PC-3 (cell line): ENCODE data around the gene RABGGTA. TPM values are rescaled to one million over a fixed set of nuclear protein-coding genes. Genes with fewer than 3 reads are reported as not detected.
A peak's percentile ranks its signal among the peaks of the same experiment; 100 is the strongest.
"Not testable (repeated sequence)": the region's sequence is repeated elsewhere in the genome, so short reads cannot be mapped to it uniquely, and the experiment has no call there.

Experiments
- ATAC-seq: fragments of 200-7000 bp; cut with Tn5 transposase; 2 replicates; pipeline ENCODE4 v1.9.1; 2020; ENCODE audit warnings: mild to moderate bottlenecking, moderate library complexity
- BruUV-seq: library from RNA; stranded (reverse); fragments of 400-500 nt; replicated peaks from 2 replicates; lab custom pipeline; 2021; lab: Mats Ljungman, UMichigan
- CTCF ChIA-PET: fragments of 300-600 bp; sonication (Branson Sonifier 250); formaldehyde crosslinking; loops from one replicate; lab custom pipeline; 2022; ENCODE audit warnings: antibody characterized with exemption; lab: Charles Lee
- POLR2A ChIA-PET: fragments of 300-600 bp; sonication (Branson Sonifier 250); formaldehyde crosslinking; loops from one replicate; lab custom pipeline; 2022; ENCODE audit warnings: antibody characterized with exemption; ENCODE audit not compliant: unreplicated experiment; lab: Charles Lee
- DNase-seq: peaks from one replicate; pipeline ENCODE4 v3.0.0-alpha.2; 2015
- H2AFZ ChIP-seq: fragments of 300-600 bp; sonication (generic); 2 replicates; pipeline ENCODE4 v1.6.0; 2016; ENCODE audit warnings: antibody characterized with exemption, low read length
- H3F3A ChIP-seq: fragments of 300-600 bp; sonication (generic); one replicate; pipeline ENCODE4 v1.6.0; 2017; ENCODE audit warnings: antibody characterized with exemption, low read length, control low read depth, mild to moderate bottlenecking; ENCODE audit not compliant: unreplicated experiment
- H3K27ac ChIP-seq: fragments of 300-600 bp; sonication (generic); 2 replicates; pipeline ENCODE4 v1.5.1; 2016; ENCODE audit warnings: mild to moderate bottlenecking, low read length
- H3K27me3 ChIP-seq: fragments of 300-600 bp; sonication (generic); 2 replicates; pipeline ENCODE4 v1.6.1; 2016; ENCODE audit warnings: low read length, mixed read lengths
- H3K36me3 ChIP-seq: fragments of 300-600 bp; sonication (generic); 2 replicates; pipeline ENCODE4 v1.6.1; 2016; ENCODE audit warnings: low read depth, mixed run types, low read length, mixed read lengths
- H3K4me1 ChIP-seq: fragments of 300-600 bp; sonication (generic); 2 replicates; pipeline ENCODE4 v1.5.1; 2016; ENCODE audit warnings: low read length; ENCODE audit not compliant: insufficient read depth
- H3K4me2 ChIP-seq: fragments of 300-600 bp; sonication (generic); 2 replicates; pipeline ENCODE4 v1.6.0; 2016; ENCODE audit warnings: low read length
- H3K4me3 ChIP-seq: fragments of 300-600 bp; sonication (generic); 2 replicates; pipeline ENCODE4 v1.5.1; 2016; ENCODE audit warnings: mild to moderate bottlenecking, low read length, mixed read lengths
- H3K79me2 ChIP-seq: fragments of 300-600 bp; sonication (generic); 2 replicates; pipeline ENCODE4 v1.6.1; 2017; ENCODE audit warnings: low read length, mixed read lengths
- H3K9ac ChIP-seq: fragments of 300-600 bp; sonication (generic); 2 replicates; pipeline ENCODE4 v1.6.0; 2016; ENCODE audit warnings: mild to moderate bottlenecking, low read length
- H3K9me2 ChIP-seq: fragments of 300-600 bp; sonication (generic); replicated peaks from 2 replicates; pipeline ENCODE4 v1.6.1; 2016; ENCODE audit warnings: mixed run types, low read length, mixed read lengths
- H3K9me3 ChIP-seq: fragments of 300-600 bp; sonication (generic); 2 replicates; pipeline ENCODE4 v1.6.1; 2016; ENCODE audit warnings: low read length, mixed read lengths
- H4K20me1 ChIP-seq: fragments of 300-600 bp; sonication (generic); 2 replicates; pipeline ENCODE4 v1.6.1; 2016; ENCODE audit warnings: low read length, mixed read lengths
- CTCF ChIP-seq: fragments of 300-600 bp; sonication (generic); conservative IDR thresholded peaks from 2 replicates; pipeline ENCODE4 v1.5.1; 2017; ENCODE audit warnings: antibody characterized with exemption, low read depth, mild to moderate bottlenecking, low read length
- EZH2 ChIP-seq: fragments of 300-600 bp; sonication (generic); IDR thresholded peaks from one replicate; pipeline ENCODE4 v1.6.1; 2017; ENCODE audit warnings: antibody characterized with exemption, mild to moderate bottlenecking, low read length; ENCODE audit not compliant: unreplicated experiment
- EZH2phosphoT487 ChIP-seq: fragments of 300-600 bp; sonication (generic); IDR thresholded peaks from 2 replicates; pipeline ENCODE4 v1.6.1; 2018; ENCODE audit warnings: mild to moderate bottlenecking, antibody characterized with exemption, low read length, borderline replicate concordance
- intact Hi-C: fragments of 100-400 bp; cut with micrococcal nuclease; formaldehyde crosslinking; loops from 2 replicates; pipeline ENCODE4 v1.9.0; 2023
- total RNA-seq: library from RNA; depleted of rRNA; stranded (reverse); fragments of >200 nt; gene quantifications from 2 replicates; pipeline ENCODE4 v1.2.3, GENCODE V29; 2014

RABGGTA gene
- total RNA-seq, 1 experiment from 2014 or later: 39.2 TPM

- CTCF ChIA-PET: no interaction called here
- no peak overlapping the region for H3K4me2 ChIP-seq
- H3K4me1 ChIP-seq: peaks cover 23% of the 10 kb centered on the region
- H4K20me1 ChIP-seq: no peaks in the 10 kb centered on the region
- H3K27me3 ChIP-seq: no peaks in the 10 kb centered on the region
- no peaks in the 10 kb centered on the region for H3K9me3 ChIP-seq
- H2AFZ ChIP-seq: no peak overlapping the region
- H3K9me2 ChIP-seq: no peaks in the 10 kb centered on the region
- 0 out of 2 replicates have a peak, but pooled peaks cover 2% of the 10 kb centered on the region for H3K36me3 ChIP-seq
- BruUV-seq: no TSS peak
- no peak overlapping the region for H3K4me3 ChIP-seq
- H3F3A ChIP-seq: no peaks in the 10 kb centered on the region
- no peak for ATAC-seq
- DNase-seq: no peak
- intact Hi-C loops: no loop called here
- POLR2A ChIA-PET: no interaction called here
- no peak overlapping the region for H3K9ac ChIP-seq
- no peak for TF ChIP-seq CTCF
- TF ChIP-seq EZH2: no peak
- TF ChIP-seq EZH2phosphoT487: no peak
- H3K79me2 ChIP-seq: peaks cover 90% of the 10 kb centered on the region
- H3K27ac ChIP-seq: no peak overlapping the region
Observed at GRCh38 chr14:24228902-24229301, 42.5 kb downstream of the RABGGTA start.

GRCh38 chr14:24226473-24226872 is 44.9 kb downstream of the RABGGTA start:
- ATAC-seq (no peak), DNase-seq (no peak)
- intact Hi-C loops: no loop called here
- no peak overlapping the region for H3K4me3 ChIP-seq
- H3K27me3 ChIP-seq: no peaks in the 10 kb centered on the region
- no peak overlapping the region for H3K4me2 ChIP-seq
- H3K9me3 ChIP-seq: no peaks in the 10 kb centered on the region
- CTCF ChIA-PET: no interaction called here
- peaks cover 88% of the 10 kb centered on the region for H3K79me2 ChIP-seq
- H2AFZ ChIP-seq: no peak overlapping the region
- H3K9ac ChIP-seq: no peak overlapping the region
- POLR2A ChIA-PET: no interaction called here
- H3K4me1 ChIP-seq: peaks cover 14% of the 10 kb centered on the region; the same call in 1 of the 2 replicates
- H4K20me1 ChIP-seq: no peaks in the 10 kb centered on the region
- H3K9me2 ChIP-seq: no peaks in the 10 kb centered on the region
- TF ChIP-seq CTCF (no peak), EZH2 (no peak), EZH2phosphoT487 (no peak)
- BruUV-seq: no TSS peak
- H3K36me3 ChIP-seq: 0 out of 2 replicates have a peak, but pooled peaks cover 2% of the 10 kb centered on the region
- no peak overlapping the region for H3K27ac ChIP-seq
- H3F3A ChIP-seq: no peaks in the 10 kb centered on the region

- Histone ChIP-seq H3K4me2 (no peak overlapping the region), H3K9me3 (no peaks in the 10 kb centered on the region), H3F3A (no peaks in the 10 kb centered on the region), H3K27ac (0 out of 2 replicates have a peak overlapping the region, but pooled peaks have one; percentile 7), H2AFZ (no peak overlapping the region), H3K9ac (no peak overlapping the region), H3K36me3 (0 out of 2 replicates have a peak, but pooled peaks cover 2% of the 10 kb centered on the region), H4K20me1 (no peaks in the 10 kb centered on the region), H3K27me3 (no peaks in the 10 kb centered on the region), H3K9me2 (no peaks in the 10 kb centered on the region), H3K79me2 (peaks cover 90% of the 10 kb centered on the region), H3K4me1 (peaks cover 8% of the 10 kb centered on the region; the same call in 1 of the 2 replicates), H3K4me3 (no peak overlapping the region)
- ATAC-seq (peak; percentile 64), DNase-seq (peak; percentile 25)
- intact Hi-C loops: no loop called here
- ChIA-PET POLR2A (no interaction called here), CTCF (no interaction called here)
- TF ChIP-seq EZH2phosphoT487 (no peak), CTCF (no peak), EZH2 (no peak)
- BruUV-seq: no TSS peak
Observed at GRCh38 chr14:24224618-24225071, 46.8 kb downstream of the RABGGTA start.

- H3K4me2 ChIP-seq, BruUV-seq, H3K27me3 ChIP-seq, CTCF ChIA-PET, intact Hi-C loops, ATAC-seq, H3K36me3 ChIP-seq, H3F3A ChIP-seq, H3K9me2 ChIP-seq, H3K4me3 ChIP-seq, H3K9me3 ChIP-seq, POLR2A ChIA-PET, H4K20me1 ChIP-seq, DNase-seq, H3K4me1 ChIP-seq, H3K9ac ChIP-seq, H2AFZ ChIP-seq, H3K27ac ChIP-seq: not testable (repeated sequence)
- peaks cover 76% of the 10 kb centered on the region for H3K79me2 ChIP-seq
Observed at GRCh38 chr14:24222987-24223386, 48.4 kb downstream of the RABGGTA start.
